B cell (primary cell): ENCODE results near the gene PDE4B. TPM values are rescaled to one million over a fixed set of nuclear protein-coding genes. Genes with fewer than 3 reads are reported as not detected.

ENCODE experiments used
- ATAC-seq: fragments of 200-7000 bp; cut with Tn5 transposase; one replicate; pipeline ENCODE4 v1.10.0; 2021; ENCODE audit warnings: low read depth, mild to moderate bottlenecking, moderate number of reproducible peaks, moderate library complexity
- CTCF ChIA-PET: fragments of 350-600 bp; sonication (Branson Sonifier 250); formaldehyde crosslinking; loops from one replicate; lab custom pipeline; 2021; ENCODE audit warnings: antibody characterized with exemption, inconsistent platforms; lab: Charles Lee
- POLR2A ChIA-PET: fragments of 350-600 bp; sonication (Branson Sonifier 250); formaldehyde crosslinking; loops from one replicate; lab custom pipeline; 2021; ENCODE audit warnings: antibody characterized with exemption; lab: Charles Lee
- DNase-seq: peaks from one replicate; pipeline ENCODE4 v3.0.0; 2013
- H2AFZ ChIP-seq: 2 replicates; pipeline ENCODE4 v1.6.1; 2012; ENCODE audit warnings: mild to moderate bottlenecking, low read depth, low read length; ENCODE audit not compliant: insufficient read depth, poor library complexity, severe bottlenecking
- H3K27ac ChIP-seq, 2 donors: 1 replicate in 1 of 2; 2 replicates in 1 of 2; pipeline ENCODE4 v1.5.1; 2012 to 2013; ENCODE audit warnings: low read length in 2 of 2, mild to moderate bottlenecking in 2 of 2, moderate library complexity in 1 of 2
- H3K27me3 ChIP-seq, 4 experiments: fragments of 200-600 bp in 1 of 4; sonication (generic) in 1 of 4; replicated peaks in 1 of 4; 1 replicate in 2 of 4; 2 replicates in 2 of 4; pipeline versions ENCODE4 v1.6.1 to v1.7.0; 2013 to 2016; ENCODE audit warnings: low read length in 3 of 4, mild to moderate bottlenecking in 2 of 4, mixed read lengths in 1 of 4, moderate library complexity in 1 of 4; ENCODE audit not compliant: insufficient read depth in 4 of 4, control insufficient read depth in 3 of 4; ENCODE audit errors: control extremely low read depth in 1 of 4
- H3K36me3 ChIP-seq, 2 experiments: replicated peaks in 1 of 2; 1 replicate in 1 of 2; 2 replicates in 1 of 2; pipeline versions ENCODE4 v1.6.1 to v1.7.1; 2013; ENCODE audit warnings: low read length in 1 of 2; ENCODE audit not compliant: insufficient read depth in 2 of 2, control insufficient read depth in 1 of 2; ENCODE audit errors: control extremely low read depth in 1 of 2, extremely low read depth in 1 of 2
- H3K4me1 ChIP-seq, 2 donors: fragments of 200-600 bp in 1 of 2; sonication (generic) in 1 of 2; 1 replicate in 1 of 2; 2 replicates in 1 of 2; pipeline versions ENCODE4 v1.5.1 to v1.6.1; 2013 to 2017; ENCODE audit warnings: low read length in 2 of 2; ENCODE audit not compliant: control insufficient read depth in 2 of 2, insufficient read depth in 2 of 2
- H3K4me2 ChIP-seq: replicated peaks from 2 replicates; pipeline ENCODE3; 2012; ENCODE audit warnings: mild to moderate bottlenecking, low read depth, low read length; ENCODE audit not compliant: poor library complexity, severe bottlenecking
- H3K4me3 ChIP-seq, 5 experiments: fragments of 200-600 bp in 1 of 5; sonication (generic) in 1 of 5; 1 replicate in 3 of 5; 2 replicates in 2 of 5; pipeline versions ENCODE4 v1.5.1 to v1.7.0; 2011 to 2016; ENCODE audit warnings: low read length in 4 of 5, mild to moderate bottlenecking in 4 of 5, low read depth in 2 of 5, control low read depth in 1 of 5, moderate library complexity in 1 of 5; ENCODE audit not compliant: insufficient read depth in 1 of 5; ENCODE audit errors: control extremely low read depth in 1 of 5, extremely low read depth in 1 of 5
- H3K79me2 ChIP-seq: fragments of 200-600 bp; sonication (generic); one replicate; pipeline ENCODE4 v1.6.0; 2016; ENCODE audit warnings: low read length; ENCODE audit not compliant: control insufficient read depth, insufficient read depth
- H3K9ac ChIP-seq: fragments of 200-600 bp; sonication (generic); 2 replicates; pipeline ENCODE4 v1.6.1; 2017; ENCODE audit warnings: mild to moderate bottlenecking, low read length, moderate library complexity
- H3K9me3 ChIP-seq, 3 donors: one replicate each; pipeline versions ENCODE4 v1.6.1 to v1.7.1; 2013; ENCODE audit warnings: low read length in 2 of 3; ENCODE audit not compliant: control insufficient read depth in 2 of 3, insufficient read depth in 1 of 3; ENCODE audit errors: control extremely low read depth in 1 of 3
- H4K20me1 ChIP-seq: 2 replicates; pipeline ENCODE4 v1.6.0; 2012; ENCODE audit warnings: mild to moderate bottlenecking, low read length; ENCODE audit not compliant: insufficient read depth, control insufficient read depth, poor library complexity, severe bottlenecking
- H3K27ac Mint-ChIP-seq: one replicate; pipeline ENCODE4 v1.8.0; 2021; ENCODE audit warnings: mixed read lengths
- H3K27me3 Mint-ChIP-seq: one replicate; pipeline ENCODE4 v1.8.0; 2021; ENCODE audit warnings: mixed read lengths
- H3K4me1 Mint-ChIP-seq: one replicate; pipeline ENCODE4 v1.8.0; 2021; ENCODE audit warnings: mixed read lengths
- H3K4me3 Mint-ChIP-seq: one replicate; pipeline ENCODE4 v1.8.0; 2021; ENCODE audit warnings: mixed read lengths
- H3K9me3 Mint-ChIP-seq: one replicate; pipeline ENCODE4 v1.8.0; 2022; ENCODE audit warnings: mixed read lengths; ENCODE audit not compliant: insufficient read depth
- CTCF ChIP-seq: fragments of 200-600 bp; IDR thresholded peaks from one replicate; pipeline ENCODE4 v1.8.0; 2022; ENCODE audit warnings: antibody characterized with exemption, mild to moderate bottlenecking
- EZH2 ChIP-seq: IDR thresholded peaks from 2 replicates; pipeline ENCODE4 v1.6.1; 2012; ENCODE audit warnings: borderline replicate concordance, low read depth, mild to moderate bottlenecking, moderate library complexity, low read length; ENCODE audit not compliant: insufficient read depth, poor library complexity, severe bottlenecking
- WGBS: methylation state at CpG from one replicate; pipeline ENCODE4 v1.1.5; 2013; ENCODE audit warnings: missing lambda C conversion rate; ENCODE audit not compliant: insufficient coverage; 5-methylcytosine and 5-hydroxymethylcytosine counted together
- intact Hi-C: fragments of 100-400 bp; cut with micrococcal nuclease; formaldehyde crosslinking; loops from one replicate; pipeline ENCODE4 v1.10.0; 2022
- polyA plus RNA-seq: library from polyadenylated mRNA; depleted of rRNA; stranded (reverse); fragments of >200 nt; gene quantifications from 2 replicates; pipeline ENCODE4 v1.2.3, GENCODE V29; 2012
- total RNA-seq, 2 donors: library from RNA; stranded (reverse); fragments of 120-200 nt in 1 of 2; gene quantifications; 1 replicate in 1 of 2; 2 replicates in 1 of 2; pipeline versions ENCODE4 v1.2.3 to v1.2.4, GENCODE V29; 2013 to 2022

The PDE4B gene
- total and polyA plus RNA-seq, 2 donors (not counting 1 experiment from before 2014, with no cell fraction given): 63.7 to 242 TPM

- Histone ChIP-seq H3K79me2 (no peaks in the 10 kb centered on the region), H2AFZ (no peak overlapping the region), H3K9ac (no peak overlapping the region), H3K27me3 (no peaks in the 10 kb centered on the region), H3K4me2 (no peak overlapping the region), H3K4me3 (no peak overlapping the region), H3K4me1 (no peaks in the 10 kb centered on the region), H4K20me1 (no peaks in the 10 kb centered on the region), H3K36me3 (no peaks in the 10 kb centered on the region), H3K27ac (no peak overlapping the region), H3K9me3 (no peaks in the 10 kb centered on the region)
- ATAC-seq: no peak
- CTCF ChIA-PET: no interaction called here
- H3K9me3 Mint-ChIP-seq: no peaks in the 10 kb centered on the region
- H3K27ac Mint-ChIP-seq: no peak overlapping the region
- intact Hi-C loops: no loop called here
- H3K4me1 Mint-ChIP-seq: peaks cover 3% of the 10 kb centered on the region
- no peak for TF ChIP-seq EZH2
- TF ChIP-seq CTCF: no peak
- H3K27me3 Mint-ChIP-seq: peaks cover 6% of the 10 kb centered on the region
- POLR2A ChIA-PET: no interaction called here
- DNase-seq: no peak
- WGBS: 60% methylated on average over 2 of the region's 5 CpGs
- no peak overlapping the region for H3K4me3 Mint-ChIP-seq
Measured at GRCh38 chr1:66140072-66140471, 347.4 kb downstream of the PDE4B start.

- H3K27me3 Mint-ChIP-seq: peaks cover 8% of the 10 kb centered on the region
- no peaks in the 10 kb centered on the region for H3K4me1 Mint-ChIP-seq
- no peak overlapping the region for H3K4me3 Mint-ChIP-seq
- H2AFZ ChIP-seq: no peak overlapping the region
- DNase-seq: no peak
- no peaks in the 10 kb centered on the region for H3K27me3 ChIP-seq
- H3K36me3 ChIP-seq: no peaks in the 10 kb centered on the region
- ChIA-PET POLR2A (no interaction called here), CTCF (no interaction called here)
- H3K79me2 ChIP-seq: no peaks in the 10 kb centered on the region
- no CpG with 5 or more reads among the region's 2 CpGs for WGBS
- H3K4me2 ChIP-seq: no peak overlapping the region
- intact Hi-C loops: no loop called here
- H4K20me1 ChIP-seq: no peaks in the 10 kb centered on the region
- no peak overlapping the region for H3K27ac ChIP-seq
- no peaks in the 10 kb centered on the region for H3K9me3 ChIP-seq
- no peaks in the 10 kb centered on the region for H3K4me1 ChIP-seq
- no peak for TF ChIP-seq CTCF
- TF ChIP-seq EZH2: no peak
- H3K9me3 Mint-ChIP-seq: no peaks in the 10 kb centered on the region
- no peak overlapping the region for H3K9ac ChIP-seq
- no peak overlapping the region for H3K27ac Mint-ChIP-seq
- H3K4me3 ChIP-seq: no peak overlapping the region
- no peak for ATAC-seq
Measured at GRCh38 chr1:66143651-66144050, 351.0 kb downstream of the PDE4B start.
